ENCODE results near the gene LBX1.

Gene LBX1

GRCh38 chr10:101260764-101261481 is 31.7 kb upstream of the LBX1 start:
- TF ChIP-seq CTCF (conservative IDR thresholded peaks at IDR 0.05; ENCODE audit: low read depth), result no peak
- CTCF ChIA-PET, result interaction anchor here (0.6 to 2.0 kb wide), 4 partner anchors 11 to 207 kb away, joined by 3 to 6 read pairs (median 5); no protein-coding TSS in a partner anchor
- DNase-seq (ENCODE audit: low spot score), result no peak
- H3K27ac ChIP-seq, result no peak overlapping the region
- POLR2A ChIA-PET (ENCODE audit: low non-redundant PET), result no interaction called here

- CTCF ChIA-PET, result interaction anchor here (0.6 kb wide), 1 partner anchor 41 kb away, joined by 3 read pairs; no protein-coding TSS in a partner anchor
- peak; percentile 45 for DNase-seq (ENCODE audit: low spot score)
- no peak overlapping the region for H3K27ac ChIP-seq
- no peak for TF ChIP-seq CTCF (conservative IDR thresholded peaks at IDR 0.05; ENCODE audit: low read depth)
- POLR2A ChIA-PET (ENCODE audit: low non-redundant PET), result no interaction called here
Measured at GRCh38 chr10:101258179-101258885, 29.1 kb upstream of the LBX1 start.

GRCh38 chr10:101257491-101257890 is 28.2 kb upstream of the LBX1 start:
- no peak for DNase-seq (ENCODE audit: low spot score)
- TF ChIP-seq CTCF (conservative IDR thresholded peaks at IDR 0.05; ENCODE audit: low read depth), result no peak
- POLR2A ChIA-PET (ENCODE audit: low non-redundant PET), result no interaction called here
- CTCF ChIA-PET, result interaction anchor here (0.7 kb wide), 1 partner anchor 41 kb away, joined by 5 read pairs; no protein-coding TSS in a partner anchor
- no peak overlapping the region for H3K27ac ChIP-seq

GRCh38 chr10:101257084-101257483 is 27.8 kb upstream of the LBX1 start:
- no peak overlapping the region for H3K27ac ChIP-seq
- ChIA-PET CTCF (interaction anchor here (0.7 to 0.9 kb wide), 2 partner anchors 41 to 43 kb away, joined by 3 to 5 read pairs; no protein-coding TSS in a partner anchor), POLR2A (ENCODE audit: low non-redundant PET) (no interaction called here)
- TF ChIP-seq CTCF (conservative IDR thresholded peaks at IDR 0.05; ENCODE audit: low read depth), result no peak
- DNase-seq (ENCODE audit: low spot score), result no peak

GRCh38 chr10:101256387-101256786 is 27.1 kb upstream of the LBX1 start:
- H3K27ac ChIP-seq, result no peak overlapping the region
- ChIA-PET CTCF (interaction anchor here (0.9 kb wide), 1 partner anchor 42 kb away, joined by 3 read pairs; no protein-coding TSS in a partner anchor), POLR2A (ENCODE audit: low non-redundant PET) (no interaction called here)
- TF ChIP-seq CTCF (conservative IDR thresholded peaks at IDR 0.05; ENCODE audit: low read depth), result no peak
- no peak for DNase-seq (ENCODE audit: low spot score)

GRCh38 chr10:101250136-101250535 is 20.9 kb upstream of the LBX1 start:
- ChIA-PET CTCF (interaction anchor here (0.8 kb wide), 1 partner anchor 197 kb away, joined by 4 read pairs; no protein-coding TSS in a partner anchor), POLR2A (ENCODE audit: low non-redundant PET) (no interaction called here)
- no peak overlapping the region for H3K27ac ChIP-seq
- no peak for TF ChIP-seq CTCF (conservative IDR thresholded peaks at IDR 0.05; ENCODE audit: low read depth)
- no peak for DNase-seq (ENCODE audit: low spot score)
